Epithelial cell of proximal tubule (primary cell): ENCODE data around the gene ADARB2. TPM values are rescaled to one million over a fixed set of nuclear protein-coding genes. Genes with fewer than 3 reads are reported as not detected.

ENCODE experiments used
- DNase-seq: peaks from one replicate; pipeline ENCODE4 v3.0.0-alpha.2; 2011; ENCODE audit warnings: low read depth
- H3K4me3 ChIP-seq: 2 replicates; pipeline ENCODE4 v1.5.1; 2011; ENCODE audit warnings: low read depth, mild to moderate bottlenecking, low read length
- CTCF ChIP-seq: conservative IDR thresholded peaks from 2 replicates; pipeline ENCODE4 v1.5.1; 2012; ENCODE audit warnings: low read depth, mild to moderate bottlenecking, low read length
- total RNA-seq: library from RNA; depleted of rRNA; stranded (reverse); fragments of >200 nt; gene quantifications from 2 replicates; pipeline ENCODE4 v1.2.3, GENCODE V29; 2015

The ADARB2 gene
- total RNA-seq, 1 donor from 2014 or later = 0.63 TPM

GRCh38 chr10:1297566-1298301 lies 439.6 kb downstream of the ADARB2 start:
- no peak for DNase-seq
- TF ChIP-seq CTCF = no peak
- H3K4me3 ChIP-seq = no peak overlapping the region

- H3K4me3 ChIP-seq = no peak overlapping the region
- no peak for TF ChIP-seq CTCF
- no peak for DNase-seq
Observed at GRCh38 chr10:1295756-1296480, 441.4 kb downstream of the ADARB2 start.

- TF ChIP-seq CTCF = no peak
- DNase-seq = no peak
- no peak overlapping the region for H3K4me3 ChIP-seq
Observed at GRCh38 chr10:1294748-1295147, 442.6 kb downstream of the ADARB2 start.

GRCh38 chr10:1293636-1294435 lies 443.5 kb downstream of the ADARB2 start:
- no peak overlapping the region for H3K4me3 ChIP-seq
- no peak for TF ChIP-seq CTCF
- DNase-seq = no peak

- no peak overlapping the region for H3K4me3 ChIP-seq
- no peak for DNase-seq
- TF ChIP-seq CTCF = no peak
Observed at GRCh38 chr10:1293157-1293556, 444.2 kb downstream of the ADARB2 start.

GRCh38 chr10:1292611-1293031 lies 444.7 kb downstream of the ADARB2 start:
- no peak overlapping the region for H3K4me3 ChIP-seq
- DNase-seq = no peak
- TF ChIP-seq CTCF = no peak
